ENCODE measurements around the gene BRD4.

- no peak for TF ChIP-seq POLR2A (IDR thresholded peaks at IDR 0.05)
- TF ChIP-seq, protein P1, sequence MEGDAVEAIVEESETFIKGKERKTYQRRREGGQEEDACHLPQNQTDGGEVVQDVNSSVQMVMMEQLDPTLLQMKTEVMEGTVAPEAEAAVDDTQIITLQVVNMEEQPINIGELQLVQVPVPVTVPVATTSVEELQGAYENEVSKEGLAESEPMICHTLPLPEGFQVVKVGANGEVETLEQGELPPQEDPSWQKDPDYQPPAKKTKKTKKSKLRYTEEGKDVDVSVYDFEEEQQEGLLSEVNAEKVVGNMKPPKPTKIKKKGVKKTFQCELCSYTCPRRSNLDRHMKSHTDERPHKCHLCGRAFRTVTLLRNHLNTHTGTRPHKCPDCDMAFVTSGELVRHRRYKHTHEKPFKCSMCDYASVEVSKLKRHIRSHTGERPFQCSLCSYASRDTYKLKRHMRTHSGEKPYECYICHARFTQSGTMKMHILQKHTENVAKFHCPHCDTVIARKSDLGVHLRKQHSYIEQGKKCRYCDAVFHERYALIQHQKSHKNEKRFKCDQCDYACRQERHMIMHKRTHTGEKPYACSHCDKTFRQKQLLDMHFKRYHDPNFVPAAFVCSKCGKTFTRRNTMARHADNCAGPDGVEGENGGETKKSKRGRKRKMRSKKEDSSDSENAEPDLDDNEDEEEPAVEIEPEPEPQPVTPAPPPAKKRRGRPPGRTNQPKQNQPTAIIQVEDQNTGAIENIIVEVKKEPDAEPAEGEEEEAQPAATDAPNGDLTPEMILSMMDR (IDR thresholded peaks at IDR 0.05 in 4 of 5, conservative IDR thresholded peaks at IDR 0.05 in 1 of 5) = no peak
Measured at GRCh38 chr19:15313649-15314279, 18.6 kb downstream of the BRD4 start.

Measured in gastrocnemius medialis (tissue), 4 donors.